ENCODE data around the gene KRTAP10-9.

- TF ChIP-seq CTCF (IDR thresholded peaks at IDR 0.05; ENCODE audit: insufficient read depth, low read length, poor library complexity, severe bottlenecking) (no peak), EZH2phosphoT487 (conservative IDR thresholded peaks at IDR 0.05; ENCODE audit: low read length) (no peak)
Measured at GRCh38 chr21:44602463-44602850, 24.4 kb upstream of the KRTAP10-9 start.
